HL-60 (cell line): Measurements from ENCODE around the gene UFC1.

ENCODE experiments used
- DNase-seq, 2 experiments: peaks; one replicate each; pipeline ENCODE4 v3.0.0-alpha.2; 2010 to 2020; ENCODE audit warnings: low read depth in 1 of 2, low spot score in 1 of 2
- H3K27ac ChIP-seq: fragments of 250-450 bp; sonication (Bioruptor Pico); replicated peaks from 2 replicates; pipeline ENCODE4 v1.5.1; 2020; ENCODE audit warnings: mild to moderate bottlenecking, moderate library complexity
- H3K27me3 ChIP-seq: fragments of 250-450 bp; sonication (Bioruptor Pico); 2 replicates; pipeline ENCODE4 v1.5.1; 2021; ENCODE audit warnings: mild to moderate bottlenecking, moderate library complexity; ENCODE audit not compliant: insufficient read depth, poor library complexity, severe bottlenecking
- H3K4me3 ChIP-seq: replicated peaks from 2 replicates; pipeline ENCODE4 v1.5.1; 2011; ENCODE audit warnings: mild to moderate bottlenecking, control low read depth, low read length; ENCODE audit not compliant: insufficient read depth
- CTCF ChIP-seq: IDR thresholded peaks from one replicate; pipeline ENCODE4 v1.5.1; 2011; ENCODE audit warnings: low read length, control low read depth, inconsistent platforms; ENCODE audit not compliant: insufficient read depth
- GABPA ChIP-seq: IDR thresholded peaks from 2 replicates; pipeline ENCODE4 v1.6.1; 2012; ENCODE audit warnings: low read depth
- POLR2AphosphoS5 ChIP-seq: IDR thresholded peaks from 2 replicates; pipeline ENCODE4 v1.6.1; 2012; ENCODE audit warnings: low read depth
- REST ChIP-seq: IDR thresholded peaks from 2 replicates; pipeline ENCODE4 v1.6.1; 2012; ENCODE audit warnings: low read depth; ENCODE audit not compliant: insufficient replicate concordance
- SPI1 ChIP-seq: IDR thresholded peaks from 2 replicates; pipeline ENCODE4 v1.6.1; 2012; ENCODE audit warnings: low read depth, mild to moderate bottlenecking, borderline replicate concordance

Gene UFC1

GRCh38 chr1:161164901-161165610 is 11.3 kb downstream of the UFC1 start:
- H3K27me3 ChIP-seq, result no peaks in the 10 kb centered on the region
- H3K4me3 ChIP-seq, result peak overlapping the region; percentile 77; the same call in 1 of the 2 replicates
- no peak for DNase-seq
- H3K27ac ChIP-seq, result peak overlapping the region; percentile 88
- no peak for TF ChIP-seq POLR2AphosphoS5
- no peak for TF ChIP-seq CTCF
- no peak for TF ChIP-seq SPI1
- TF ChIP-seq REST, result no peak
- no peak for TF ChIP-seq GABPA

- H3K4me3 ChIP-seq, result peak within 1 kb of the TSS; percentile 77
- H3K27me3 ChIP-seq, result no peaks in the 10 kb centered on the region
- TF ChIP-seq POLR2AphosphoS5 (peak; percentile 70), CTCF (peak; percentile 22), SPI1 (peak; percentile 21; the same call in 1 of the 2 replicates), GABPA (no peak), REST (no peak)
- H3K27ac ChIP-seq, result peak within 1 kb of the TSS; percentile 88
- peak; percentile 89 to 99 for DNase-seq
Measured at GRCh38 chr1:161165742-161166668, 12.2 kb downstream of the UFC1 start, which contains the start of gene PPOX. Gene PPOX (plus strand): TSS chr1:161166426. CDS start chr1:161166848, 422 bp downstream.

- DNase-seq, result peak in 1 of 2 experiments; percentile 15
- Histone ChIP-seq H3K4me3 (peak overlapping the region; percentile 77), H3K27me3 (no peaks in the 10 kb centered on the region), H3K27ac (peak overlapping the region; percentile 88)
- TF ChIP-seq POLR2AphosphoS5 (no peak), GABPA (no peak), SPI1 (no peak), CTCF (no peak), REST (no peak)
Measured at GRCh38 chr1:161166669-161167548, 13.1 kb downstream of the UFC1 start.
